HG02938 (cell line): ENCODE measurements around the gene EPS15.
A peak's percentile ranks its signal among the peaks of the same experiment; 100 is the strongest.
"Not testable (repeated sequence)": the region's sequence is repeated elsewhere in the genome, so short reads cannot be mapped to it uniquely, and the experiment has no call there.

ENCODE experiments used
- ATAC-seq: cut with Tn5 transposase; IDR thresholded peaks from one replicate; pipeline ENCODE4 v1.9.1; 2021; ENCODE audit warnings: mild to moderate bottlenecking, moderate library complexity; ENCODE audit not compliant: unreplicated experiment

The EPS15 gene

GRCh38 chr1:51543858-51544257 is 24.8 kb upstream of the EPS15 start:
- ATAC-seq, result no peak

- ATAC-seq, result no peak
These were observed 23.3 kb upstream of the EPS15 start for GRCh38 chr1:51542158-51542953.

GRCh38 chr1:51541313-51542050 is 22.4 kb upstream of the EPS15 start:
- no peak for ATAC-seq

- no peak for ATAC-seq
These were observed 18.5 kb upstream of the EPS15 start for GRCh38 chr1:51537568-51537967.

- ATAC-seq, result no peak
These were observed 16.0 kb upstream of the EPS15 start for GRCh38 chr1:51535006-51535592.

- ATAC-seq, result no peak
These were observed 15.4 kb upstream of the EPS15 start for GRCh38 chr1:51534447-51534846.

GRCh38 chr1:51532853-51533252 is 13.8 kb upstream of the EPS15 start:
- ATAC-seq, result no peak

- not testable (repeated sequence) for ATAC-seq
These were observed 11.4 kb upstream of the EPS15 start for GRCh38 chr1:51530447-51530846.

- no peak for ATAC-seq
These were observed 8.1 kb upstream of the EPS15 start for GRCh38 chr1:51527144-51527543.

- ATAC-seq, result no peak
These were observed 7.2 kb upstream of the EPS15 start for GRCh38 chr1:51526248-51526647.

- ATAC-seq, result no peak
These were observed 6.2 kb upstream of the EPS15 start for GRCh38 chr1:51525295-51525694.

GRCh38 chr1:51524817-51525216 is 5.8 kb upstream of the EPS15 start:
- ATAC-seq, result no peak

- no peak for ATAC-seq
These were observed 4.9 kb upstream of the EPS15 start for GRCh38 chr1:51523931-51524330.

- no peak for ATAC-seq
These were observed 1.7 kb upstream of the EPS15 start for GRCh38 chr1:51520700-51521248.

GRCh38 chr1:51519865-51520699 is 1.0 kb upstream of the EPS15 start:
- no peak for ATAC-seq

- peak; percentile 34 for ATAC-seq
These were observed 449 bp downstream of the EPS15 start for GRCh38 chr1:51518586-51519047.

GRCh38 chr1:51518033-51518585 is 957 bp downstream of the EPS15 start:
- ATAC-seq, result peak; percentile 39

- no peak for ATAC-seq
These were observed 1.6 kb downstream of the EPS15 start for GRCh38 chr1:51517361-51518032.

- no peak for ATAC-seq
These were observed 2.4 kb downstream of the EPS15 start for GRCh38 chr1:51516649-51517158.
